Erythroblast (primary cell): Measurements from ENCODE around the gene ERC2.

ENCODE experiments used
- GATA1 ChIP-seq: IDR thresholded peaks from 2 replicates; pipeline ENCODE4 v1.6.1; 2011; ENCODE audit warnings: low read depth, mild to moderate bottlenecking, control low read depth, low read length, moderate library complexity
- POLR2A ChIP-seq: IDR thresholded peaks from 2 replicates; pipeline ENCODE4 v1.6.1; 2011; ENCODE audit warnings: mild to moderate bottlenecking, low read length

GRCh38 chr3:55596212-55596611, 872.1 kb downstream of the ERC2 start:
- TF ChIP-seq POLR2A: no peak
- TF ChIP-seq GATA1: no peak
